NB4 (cell line): ENCODE results near the gene CFAP299.
"Not testable (repeated sequence)": the region's sequence is repeated elsewhere in the genome, so short reads cannot be mapped to it uniquely, and the experiment has no call there.

ENCODE experiments used
- TF ChIP-seq, protein P1 (sequence below): IDR thresholded peaks from one replicate; pipeline ENCODE4 v1.5.1; 2012; ENCODE audit warnings: low read depth, low read length
- TF ChIP-seq, protein P2 (sequence below): IDR thresholded peaks from 2 replicates; pipeline ENCODE4 v1.6.1; 2011; ENCODE audit warnings: low read depth, low read length

DNA sequence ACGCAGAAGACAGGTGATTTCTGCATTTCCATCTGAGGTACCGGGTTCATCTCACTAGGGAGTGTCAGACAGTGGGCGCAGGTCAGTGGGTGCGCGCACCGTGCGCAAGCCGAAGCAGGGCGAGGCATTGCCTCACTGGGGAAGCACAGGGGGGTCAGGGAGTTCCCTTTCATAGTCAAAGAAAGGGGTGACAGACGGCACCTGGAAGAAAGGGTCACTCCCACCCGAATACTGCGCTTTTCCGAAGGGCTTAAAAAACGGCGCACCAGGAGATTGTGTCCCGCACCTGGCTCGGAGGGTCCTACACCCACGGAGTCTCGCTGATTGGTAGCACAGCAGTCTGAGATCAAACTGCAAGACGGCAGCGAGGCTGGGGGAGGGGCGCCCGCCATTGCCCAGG, 352.2 kb downstream of the CFAP299 start:
- TF ChIP-seq, protein P1, sequence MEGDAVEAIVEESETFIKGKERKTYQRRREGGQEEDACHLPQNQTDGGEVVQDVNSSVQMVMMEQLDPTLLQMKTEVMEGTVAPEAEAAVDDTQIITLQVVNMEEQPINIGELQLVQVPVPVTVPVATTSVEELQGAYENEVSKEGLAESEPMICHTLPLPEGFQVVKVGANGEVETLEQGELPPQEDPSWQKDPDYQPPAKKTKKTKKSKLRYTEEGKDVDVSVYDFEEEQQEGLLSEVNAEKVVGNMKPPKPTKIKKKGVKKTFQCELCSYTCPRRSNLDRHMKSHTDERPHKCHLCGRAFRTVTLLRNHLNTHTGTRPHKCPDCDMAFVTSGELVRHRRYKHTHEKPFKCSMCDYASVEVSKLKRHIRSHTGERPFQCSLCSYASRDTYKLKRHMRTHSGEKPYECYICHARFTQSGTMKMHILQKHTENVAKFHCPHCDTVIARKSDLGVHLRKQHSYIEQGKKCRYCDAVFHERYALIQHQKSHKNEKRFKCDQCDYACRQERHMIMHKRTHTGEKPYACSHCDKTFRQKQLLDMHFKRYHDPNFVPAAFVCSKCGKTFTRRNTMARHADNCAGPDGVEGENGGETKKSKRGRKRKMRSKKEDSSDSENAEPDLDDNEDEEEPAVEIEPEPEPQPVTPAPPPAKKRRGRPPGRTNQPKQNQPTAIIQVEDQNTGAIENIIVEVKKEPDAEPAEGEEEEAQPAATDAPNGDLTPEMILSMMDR = not testable (repeated sequence)
- TF ChIP-seq, protein P2, sequence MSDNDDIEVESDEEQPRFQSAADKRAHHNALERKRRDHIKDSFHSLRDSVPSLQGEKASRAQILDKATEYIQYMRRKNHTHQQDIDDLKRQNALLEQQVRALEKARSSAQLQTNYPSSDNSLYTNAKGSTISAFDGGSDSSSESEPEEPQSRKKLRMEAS = not testable (repeated sequence)
